ENCODE measurements around the gene QSOX2. TPM values are rescaled to one million over a fixed set of nuclear protein-coding genes. Genes with fewer than 3 reads are reported as not detected.

QSOX2 gene
- total RNA-seq, 1 experiment from 2014 or later, result 34.6 TPM

GRCh38 chr9:136179101-136179616 is 66.5 kb downstream of the QSOX2 start:
- no peak overlapping the region for H3K4me2 ChIP-seq
- peaks cover 39% of the 10 kb centered on the region for H3K27me3 ChIP-seq (ENCODE audit: insufficient read depth, low read depth)
- no peaks in the 10 kb centered on the region for H4K20me1 ChIP-seq (ENCODE audit: insufficient read depth)
- H3K79me2 ChIP-seq (ENCODE audit: low read depth), result no peaks in the 10 kb centered on the region
- POLR2A ChIA-PET (ENCODE audit: unreplicated experiment), result interaction anchor here (0.5 kb wide), 1 partner anchor 460 kb away, joined by 3 read pairs; no protein-coding TSS in a partner anchor
- no peak overlapping the region for H3K27ac ChIP-seq
- H2AFZ ChIP-seq, result no peak overlapping the region
- TF ChIP-seq CTCF (conservative IDR thresholded peaks at IDR 0.05), result no peak
- no peak for TF ChIP-seq EZH2 (IDR thresholded peaks at IDR 0.05; ENCODE audit: low read depth)
- intact Hi-C loops (cut with micrococcal nuclease; ENCODE audit: unreplicated experiment), result no loop called here
- no peaks in the 10 kb centered on the region for H3F3A ChIP-seq (ENCODE audit: insufficient read depth, low read depth)
- H3K9me2 ChIP-seq (ENCODE audit: insufficient read depth), result no peaks in the 10 kb centered on the region
- no TSS peak for BruUV-seq (replicated peaks)
- H3K36me3 ChIP-seq (ENCODE audit: low read depth), result no peaks in the 10 kb centered on the region
- H3K4me1 ChIP-seq (replicated peaks; ENCODE audit: insufficient read depth), result no peaks in the 10 kb centered on the region
- CTCF ChIA-PET, result interaction anchor here (0.5 to 0.6 kb wide), 2 partner anchors 24 to 105 kb away, joined by 3 to 10 read pairs; no protein-coding TSS in a partner anchor
- no peak overlapping the region for H3K4me3 ChIP-seq
- no peaks in the 10 kb centered on the region for H3K9me3 ChIP-seq (ENCODE audit: insufficient read depth, low read depth)
- no peak for DNase-seq

- Histone ChIP-seq H3K27me3 (ENCODE audit: insufficient read depth, low read depth) (peaks cover 38% of the 10 kb centered on the region), H3K9me3 (ENCODE audit: insufficient read depth, low read depth) (no peaks in the 10 kb centered on the region), H3K4me2 (no peak overlapping the region), H3K4me3 (no peak overlapping the region), H3K79me2 (ENCODE audit: low read depth) (no peaks in the 10 kb centered on the region), H4K20me1 (ENCODE audit: insufficient read depth) (no peaks in the 10 kb centered on the region), H3K27ac (no peak overlapping the region), H2AFZ (no peak overlapping the region), H3K9me2 (ENCODE audit: insufficient read depth) (no peaks in the 10 kb centered on the region), H3K36me3 (ENCODE audit: low read depth) (no peaks in the 10 kb centered on the region), H3K4me1 (replicated peaks; ENCODE audit: insufficient read depth) (no peaks in the 10 kb centered on the region), H3F3A (ENCODE audit: insufficient read depth, low read depth) (no peaks in the 10 kb centered on the region)
- TF ChIP-seq EZH2 (IDR thresholded peaks at IDR 0.05; ENCODE audit: low read depth) (no peak), CTCF (conservative IDR thresholded peaks at IDR 0.05) (no peak)
- intact Hi-C loops (cut with micrococcal nuclease; ENCODE audit: unreplicated experiment), result no loop called here
- no peak for DNase-seq
- no TSS peak for BruUV-seq (replicated peaks)
- POLR2A ChIA-PET (ENCODE audit: unreplicated experiment), result interaction anchor here (0.5 kb wide), 1 partner anchor 460 kb away, joined by 3 read pairs; no protein-coding TSS in a partner anchor
- CTCF ChIA-PET, result interaction anchor here (0.5 to 0.6 kb wide), 2 partner anchors 24 to 105 kb away, joined by 3 to 10 read pairs; no protein-coding TSS in a partner anchor
These were observed 66.9 kb downstream of the QSOX2 start for GRCh38 chr9:136178773-136179075.

GRCh38 chr9:136178061-136178772 is 67.4 kb downstream of the QSOX2 start:
- intact Hi-C loops (cut with micrococcal nuclease; ENCODE audit: unreplicated experiment), result no loop called here
- Histone ChIP-seq H3K36me3 (ENCODE audit: low read depth) (no peaks in the 10 kb centered on the region), H3K9me3 (ENCODE audit: insufficient read depth, low read depth) (no peaks in the 10 kb centered on the region), H3K4me3 (no peak overlapping the region), H2AFZ (no peak overlapping the region), H3K27ac (no peak overlapping the region), H3K27me3 (ENCODE audit: insufficient read depth, low read depth) (peaks cover 33% of the 10 kb centered on the region), H3K9me2 (ENCODE audit: insufficient read depth) (no peaks in the 10 kb centered on the region), H3K4me1 (replicated peaks; ENCODE audit: insufficient read depth) (no peaks in the 10 kb centered on the region), H3K4me2 (no peak overlapping the region), H3K79me2 (ENCODE audit: low read depth) (no peaks in the 10 kb centered on the region), H4K20me1 (ENCODE audit: insufficient read depth) (no peaks in the 10 kb centered on the region), H3F3A (ENCODE audit: insufficient read depth, low read depth) (no peaks in the 10 kb centered on the region)
- BruUV-seq (replicated peaks), result no TSS peak
- TF ChIP-seq EZH2 (IDR thresholded peaks at IDR 0.05; ENCODE audit: low read depth) (no peak), CTCF (conservative IDR thresholded peaks at IDR 0.05) (no peak)
- CTCF ChIA-PET, result interaction anchor here (0.6 kb wide), 1 partner anchor 24 kb away, joined by 10 read pairs; no protein-coding TSS in a partner anchor
- DNase-seq, result no peak
- POLR2A ChIA-PET (ENCODE audit: unreplicated experiment), result no interaction called here
